Endothelial cell (in vitro differentiated cells): ENCODE data around the gene PCDHA1. TPM values are rescaled to one million over a fixed set of nuclear protein-coding genes. Genes with fewer than 3 reads are reported as not detected.

Source experiments
- DNase-seq: peaks from one replicate; pipeline ENCODE4 v3.0.0; 2021; ENCODE audit warnings: low spot score
- H3K27ac Mint-ChIP-seq: one replicate; pipeline ENCODE4 v1.8.0; 2021; ENCODE audit warnings: mixed read lengths, inconsistent platforms; ENCODE audit not compliant: unreplicated experiment
- H3K27me3 Mint-ChIP-seq: one replicate; pipeline ENCODE4 v1.8.0; 2021; ENCODE audit warnings: mild to moderate bottlenecking, moderate library complexity, mixed read lengths, inconsistent platforms; ENCODE audit not compliant: unreplicated experiment
- H3K36me3 Mint-ChIP-seq: one replicate; pipeline ENCODE4 v1.8.0; 2021; ENCODE audit warnings: mild to moderate bottlenecking, low read depth, mixed read lengths, inconsistent platforms; ENCODE audit not compliant: unreplicated experiment
- H3K4me1 Mint-ChIP-seq: one replicate; pipeline ENCODE4 v1.8.0; 2021; ENCODE audit warnings: mild to moderate bottlenecking, mixed read lengths, inconsistent platforms; ENCODE audit not compliant: unreplicated experiment
- H3K4me3 Mint-ChIP-seq: one replicate; pipeline ENCODE4 v1.8.0; 2021; ENCODE audit warnings: mild to moderate bottlenecking, mixed read lengths, inconsistent platforms; ENCODE audit not compliant: unreplicated experiment
- H3K9me3 Mint-ChIP-seq: one replicate; pipeline ENCODE4 v1.8.0; 2021; ENCODE audit warnings: mixed read lengths, inconsistent platforms; ENCODE audit not compliant: unreplicated experiment
- total RNA-seq: library from RNA; stranded (reverse); fragmentation: NEBNext Ultra II Directional; extraction: Animal tissue kit (Norgen Biotek cat#: 25700); gene quantifications from one replicate; pipeline ENCODE4 v1.2.1, GENCODE V29; 2021; ENCODE audit not compliant: unreplicated experiment
- TF ChIP-seq, protein P1 (sequence below): fragments of 200-600 bp; sonication (generic); IDR thresholded peaks from one replicate; pipeline ENCODE4 v1.5.0; 2021; ENCODE audit warnings: antibody characterized with exemption; ENCODE audit not compliant: unreplicated experiment

Gene PCDHA1
- total RNA-seq, 1 donor from 2014 or later: 0.13 TPM

- no peak overlapping the region for H3K27ac Mint-ChIP-seq
- no peak overlapping the region for H3K4me3 Mint-ChIP-seq
- H3K36me3 Mint-ChIP-seq: no peaks in the 10 kb centered on the region
- TF ChIP-seq, protein P1, sequence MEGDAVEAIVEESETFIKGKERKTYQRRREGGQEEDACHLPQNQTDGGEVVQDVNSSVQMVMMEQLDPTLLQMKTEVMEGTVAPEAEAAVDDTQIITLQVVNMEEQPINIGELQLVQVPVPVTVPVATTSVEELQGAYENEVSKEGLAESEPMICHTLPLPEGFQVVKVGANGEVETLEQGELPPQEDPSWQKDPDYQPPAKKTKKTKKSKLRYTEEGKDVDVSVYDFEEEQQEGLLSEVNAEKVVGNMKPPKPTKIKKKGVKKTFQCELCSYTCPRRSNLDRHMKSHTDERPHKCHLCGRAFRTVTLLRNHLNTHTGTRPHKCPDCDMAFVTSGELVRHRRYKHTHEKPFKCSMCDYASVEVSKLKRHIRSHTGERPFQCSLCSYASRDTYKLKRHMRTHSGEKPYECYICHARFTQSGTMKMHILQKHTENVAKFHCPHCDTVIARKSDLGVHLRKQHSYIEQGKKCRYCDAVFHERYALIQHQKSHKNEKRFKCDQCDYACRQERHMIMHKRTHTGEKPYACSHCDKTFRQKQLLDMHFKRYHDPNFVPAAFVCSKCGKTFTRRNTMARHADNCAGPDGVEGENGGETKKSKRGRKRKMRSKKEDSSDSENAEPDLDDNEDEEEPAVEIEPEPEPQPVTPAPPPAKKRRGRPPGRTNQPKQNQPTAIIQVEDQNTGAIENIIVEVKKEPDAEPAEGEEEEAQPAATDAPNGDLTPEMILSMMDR: peak; percentile 99
- no peaks in the 10 kb centered on the region for H3K4me1 Mint-ChIP-seq
- no peaks in the 10 kb centered on the region for H3K27me3 Mint-ChIP-seq
- peak; percentile 100 for DNase-seq
- H3K9me3 Mint-ChIP-seq: no peaks in the 10 kb centered on the region
Measured at GRCh38 chr5:141040771-141041426, 255.0 kb downstream of the PCDHA1 start.

- Mint-ChIP-seq H3K36me3 (no peaks in the 10 kb centered on the region), H3K4me1 (no peaks in the 10 kb centered on the region), H3K27me3 (no peaks in the 10 kb centered on the region), H3K9me3 (no peaks in the 10 kb centered on the region), H3K4me3 (no peak overlapping the region), H3K27ac (no peak overlapping the region)
- TF ChIP-seq, protein P1: no peak
- no peak for DNase-seq
Measured at GRCh38 chr5:141041427-141041785, 255.5 kb downstream of the PCDHA1 start.

DNA sequence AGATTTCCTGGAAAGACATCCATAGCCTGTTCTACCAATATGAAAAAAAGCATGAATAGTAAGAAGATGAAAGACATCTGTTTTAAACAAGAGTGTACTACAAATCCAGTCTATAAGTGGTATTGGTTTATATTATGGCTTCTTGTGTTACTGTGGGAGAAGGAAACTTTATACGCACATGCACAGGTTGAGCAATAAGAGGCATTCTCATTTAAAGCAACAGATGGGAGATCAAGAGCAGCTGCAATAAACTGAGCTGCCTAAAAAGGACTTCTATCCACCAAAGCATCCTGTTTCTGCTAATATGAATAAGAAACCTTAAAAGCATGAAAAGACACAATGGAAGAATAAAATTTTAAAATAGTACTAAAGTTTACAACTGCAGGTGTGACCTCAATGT lies 256.6 kb downstream of the PCDHA1 start:
- Mint-ChIP-seq H3K4me3 (no peak overlapping the region), H3K27ac (no peak overlapping the region), H3K4me1 (no peaks in the 10 kb centered on the region), H3K9me3 (no peaks in the 10 kb centered on the region), H3K27me3 (no peaks in the 10 kb centered on the region), H3K36me3 (no peaks in the 10 kb centered on the region)
- TF ChIP-seq, protein P1: no peak
- DNase-seq: no peak

DNA sequence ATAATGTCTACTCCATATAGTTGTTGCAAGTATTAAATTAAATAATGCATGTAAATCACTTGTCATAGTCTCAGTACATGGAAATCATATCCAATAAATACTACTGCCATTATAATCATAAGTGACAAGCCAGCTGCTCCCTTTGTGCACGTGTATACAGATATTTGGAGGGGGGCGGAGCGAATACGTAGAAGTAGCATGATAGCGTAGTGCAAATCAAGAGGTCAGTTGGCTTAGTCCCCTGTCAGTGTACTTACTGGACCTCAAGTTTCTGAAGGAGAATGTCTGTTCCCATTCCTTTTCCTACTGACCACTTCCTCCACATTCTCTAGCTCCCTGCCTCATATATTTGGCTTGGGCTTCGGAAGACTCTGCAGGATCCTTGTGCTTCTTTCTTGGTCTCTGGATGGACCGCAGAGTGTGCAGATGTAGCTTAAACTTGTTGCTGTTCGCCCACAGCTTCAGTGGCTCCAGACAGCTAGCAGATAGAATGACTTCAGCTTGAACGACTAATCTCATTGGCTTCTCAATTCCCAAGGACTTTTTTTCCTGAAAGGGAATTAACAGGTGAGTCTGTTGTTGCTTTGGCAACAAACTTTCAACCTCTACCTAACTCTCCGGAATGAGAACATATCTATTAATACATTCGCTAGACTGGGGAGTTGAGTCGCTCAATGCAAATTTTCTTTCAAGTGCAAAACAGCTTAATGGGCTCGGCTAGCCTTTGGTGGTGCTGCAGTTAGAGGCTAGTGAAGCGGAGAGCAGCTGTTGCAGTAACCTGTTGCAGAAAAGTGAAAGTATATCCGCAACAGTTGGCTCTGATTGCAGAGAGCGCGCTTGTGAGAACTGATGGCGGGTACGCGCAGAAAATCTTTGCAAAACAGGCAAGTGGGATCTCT lies 264.9 kb downstream of the PCDHA1 start, which contains the start of gene PCDHB1:
Gene PCDHB1 (plus strand): TSS at position 753 of the 899 bp plus-strand sequence. CDS start 97 bp downstream, at position 850.
- H3K9me3 Mint-ChIP-seq: no peaks in the 10 kb centered on the region
- H3K4me1 Mint-ChIP-seq: peaks cover 11% of the 10 kb centered on the region
- H3K27ac Mint-ChIP-seq: no peak within 1 kb of the TSS
- peak within 1 kb of the TSS; percentile 94 for H3K4me3 Mint-ChIP-seq
- no peaks in the 10 kb centered on the region for H3K36me3 Mint-ChIP-seq
- H3K27me3 Mint-ChIP-seq: peaks cover 3% of the 10 kb centered on the region
- DNase-seq: no peak
- TF ChIP-seq, protein P1: no peak

DNA sequence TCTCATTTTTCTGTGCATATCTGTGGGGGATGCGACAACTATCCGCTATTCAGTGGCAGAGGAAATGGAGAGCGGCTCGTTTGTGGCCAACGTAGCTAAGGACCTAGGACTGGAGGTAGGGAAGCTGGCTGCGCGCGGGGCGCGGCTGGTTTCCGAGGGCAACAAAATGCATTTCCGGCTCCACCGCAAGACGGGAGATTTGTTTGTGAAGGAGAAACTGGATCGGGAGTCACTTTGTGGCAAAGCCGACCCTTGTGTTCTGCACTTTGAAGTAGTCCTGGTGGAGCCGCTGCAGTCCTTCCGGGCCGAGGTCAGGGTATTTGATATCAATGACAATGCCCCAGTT lies 265.6 kb downstream of the PCDHA1 start:
- peak; percentile 20 for DNase-seq
- peak overlapping the region; percentile 94 for H3K4me3 Mint-ChIP-seq

More for the DNA sequence above, 265.6 kb downstream of the PCDHA1 start:
- TF ChIP-seq, protein P1: no peak
- Mint-ChIP-seq H3K36me3 (no peaks in the 10 kb centered on the region), H3K4me1 (peaks cover 11% of the 10 kb centered on the region), H3K27ac (no peak overlapping the region), H3K27me3 (peaks cover 3% of the 10 kb centered on the region), H3K9me3 (no peaks in the 10 kb centered on the region)
